ENCODE data around the gene DISC1. TPM values are rescaled to one million over a fixed set of nuclear protein-coding genes. Genes with fewer than 3 reads are reported as not detected.

Gene DISC1
- total and polyA plus RNA-seq, 2 donors (not counting 1 experiment from before 2014, with no cell fraction given) = 2.0 to 4.3 TPM

DNA sequence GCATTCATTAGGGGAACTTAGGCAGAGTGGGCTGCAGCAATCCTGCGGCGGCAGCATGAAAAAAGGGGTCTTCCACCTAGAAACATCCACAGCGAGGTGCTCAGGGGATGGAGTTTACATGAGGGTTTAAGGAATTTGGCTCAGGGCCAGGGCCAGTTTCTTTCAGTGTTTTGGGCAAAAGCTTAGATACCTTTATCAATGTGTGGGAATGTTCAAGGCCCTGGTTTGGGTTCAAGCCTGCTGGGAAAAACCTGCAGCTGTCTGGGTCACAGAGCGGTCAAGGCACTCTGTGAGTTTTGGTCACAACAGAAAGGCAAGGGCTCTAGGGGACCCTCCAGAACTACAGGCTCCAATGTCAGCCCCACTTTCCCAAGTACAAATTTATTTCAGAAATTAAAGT, 230.3 kb downstream of the DISC1 start:
- Histone ChIP-seq H2AFZ (ENCODE audit: low read length) (no peak overlapping the region), H3K4me1 (ENCODE audit: control insufficient read depth, extremely low read depth, insufficient read depth, low read length) (no peaks in the 10 kb centered on the region), H3K27me3 (ENCODE audit: control insufficient read depth, insufficient read depth, low read length) (no peaks in the 10 kb centered on the region), H3K27ac (ENCODE audit: insufficient read depth, low read length) (no peak overlapping the region), H3K9ac (ENCODE audit: insufficient read depth, low read length) (no peak overlapping the region), H3K9me3 (ENCODE audit: control insufficient read depth, insufficient read depth, low read depth, low read length) (no peaks in the 10 kb centered on the region), H3K79me2 (ENCODE audit: control insufficient read depth, insufficient read depth, low read length) (no peaks in the 10 kb centered on the region), H3K4me2 (ENCODE audit: extremely low read depth, insufficient read depth, low read length) (no peak overlapping the region), H3K36me3 (ENCODE audit: control insufficient read depth, insufficient read depth, low read length) (no peaks in the 10 kb centered on the region), H4K20me1 (ENCODE audit: control insufficient read depth, extremely low read depth, insufficient read depth, low read length) (no peaks in the 10 kb centered on the region), H3K4me3 (replicated peaks in 1 of 4; ENCODE audit: control extremely low read depth in 1 of 4, insufficient read depth in 1 of 4, low read depth in 3 of 4, low read length in 4 of 4) (no peak overlapping the region)
- no peak for DNase-seq (ENCODE audit: low read depth in 2 of 2)
- TF ChIP-seq EZH2 (IDR thresholded peaks at IDR 0.05; ENCODE audit: low read length, missing control alignments) = no peak
- TF ChIP-seq, protein P1, sequence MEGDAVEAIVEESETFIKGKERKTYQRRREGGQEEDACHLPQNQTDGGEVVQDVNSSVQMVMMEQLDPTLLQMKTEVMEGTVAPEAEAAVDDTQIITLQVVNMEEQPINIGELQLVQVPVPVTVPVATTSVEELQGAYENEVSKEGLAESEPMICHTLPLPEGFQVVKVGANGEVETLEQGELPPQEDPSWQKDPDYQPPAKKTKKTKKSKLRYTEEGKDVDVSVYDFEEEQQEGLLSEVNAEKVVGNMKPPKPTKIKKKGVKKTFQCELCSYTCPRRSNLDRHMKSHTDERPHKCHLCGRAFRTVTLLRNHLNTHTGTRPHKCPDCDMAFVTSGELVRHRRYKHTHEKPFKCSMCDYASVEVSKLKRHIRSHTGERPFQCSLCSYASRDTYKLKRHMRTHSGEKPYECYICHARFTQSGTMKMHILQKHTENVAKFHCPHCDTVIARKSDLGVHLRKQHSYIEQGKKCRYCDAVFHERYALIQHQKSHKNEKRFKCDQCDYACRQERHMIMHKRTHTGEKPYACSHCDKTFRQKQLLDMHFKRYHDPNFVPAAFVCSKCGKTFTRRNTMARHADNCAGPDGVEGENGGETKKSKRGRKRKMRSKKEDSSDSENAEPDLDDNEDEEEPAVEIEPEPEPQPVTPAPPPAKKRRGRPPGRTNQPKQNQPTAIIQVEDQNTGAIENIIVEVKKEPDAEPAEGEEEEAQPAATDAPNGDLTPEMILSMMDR (conservative IDR thresholded peaks at IDR 0.05 in 1 of 2, IDR thresholded peaks at IDR 0.05 in 1 of 2; ENCODE audit: low read depth in 1 of 2, low read length in 2 of 2) = no peak

- Histone ChIP-seq H3K4me2 (ENCODE audit: extremely low read depth, insufficient read depth, low read length) (no peak overlapping the region), H3K4me1 (ENCODE audit: control insufficient read depth, extremely low read depth, insufficient read depth, low read length) (no peaks in the 10 kb centered on the region), H3K27me3 (ENCODE audit: control insufficient read depth, insufficient read depth, low read length) (no peaks in the 10 kb centered on the region), H4K20me1 (ENCODE audit: control insufficient read depth, extremely low read depth, insufficient read depth, low read length) (no peaks in the 10 kb centered on the region), H3K36me3 (ENCODE audit: control insufficient read depth, insufficient read depth, low read length) (no peaks in the 10 kb centered on the region), H3K4me3 (replicated peaks in 1 of 4; ENCODE audit: control extremely low read depth in 1 of 4, insufficient read depth in 1 of 4, low read depth in 3 of 4, low read length in 4 of 4) (no peak overlapping the region), H3K27ac (ENCODE audit: insufficient read depth, low read length) (no peak overlapping the region), H3K9me3 (ENCODE audit: control insufficient read depth, insufficient read depth, low read depth, low read length) (no peaks in the 10 kb centered on the region), H3K79me2 (ENCODE audit: control insufficient read depth, insufficient read depth, low read length) (no peaks in the 10 kb centered on the region), H3K9ac (ENCODE audit: insufficient read depth, low read length) (no peak overlapping the region), H2AFZ (ENCODE audit: low read length) (no peak overlapping the region)
- DNase-seq (ENCODE audit: low read depth in 2 of 2) = no peak
- TF ChIP-seq, protein P1 (conservative IDR thresholded peaks at IDR 0.05 in 1 of 2, IDR thresholded peaks at IDR 0.05 in 1 of 2; ENCODE audit: low read depth in 1 of 2, low read length in 2 of 2) = no peak
- no peak for TF ChIP-seq EZH2 (IDR thresholded peaks at IDR 0.05; ENCODE audit: low read length, missing control alignments)
These were observed 231.1 kb downstream of the DISC1 start for GRCh38 chr1:231857609-231858135.

DNA sequence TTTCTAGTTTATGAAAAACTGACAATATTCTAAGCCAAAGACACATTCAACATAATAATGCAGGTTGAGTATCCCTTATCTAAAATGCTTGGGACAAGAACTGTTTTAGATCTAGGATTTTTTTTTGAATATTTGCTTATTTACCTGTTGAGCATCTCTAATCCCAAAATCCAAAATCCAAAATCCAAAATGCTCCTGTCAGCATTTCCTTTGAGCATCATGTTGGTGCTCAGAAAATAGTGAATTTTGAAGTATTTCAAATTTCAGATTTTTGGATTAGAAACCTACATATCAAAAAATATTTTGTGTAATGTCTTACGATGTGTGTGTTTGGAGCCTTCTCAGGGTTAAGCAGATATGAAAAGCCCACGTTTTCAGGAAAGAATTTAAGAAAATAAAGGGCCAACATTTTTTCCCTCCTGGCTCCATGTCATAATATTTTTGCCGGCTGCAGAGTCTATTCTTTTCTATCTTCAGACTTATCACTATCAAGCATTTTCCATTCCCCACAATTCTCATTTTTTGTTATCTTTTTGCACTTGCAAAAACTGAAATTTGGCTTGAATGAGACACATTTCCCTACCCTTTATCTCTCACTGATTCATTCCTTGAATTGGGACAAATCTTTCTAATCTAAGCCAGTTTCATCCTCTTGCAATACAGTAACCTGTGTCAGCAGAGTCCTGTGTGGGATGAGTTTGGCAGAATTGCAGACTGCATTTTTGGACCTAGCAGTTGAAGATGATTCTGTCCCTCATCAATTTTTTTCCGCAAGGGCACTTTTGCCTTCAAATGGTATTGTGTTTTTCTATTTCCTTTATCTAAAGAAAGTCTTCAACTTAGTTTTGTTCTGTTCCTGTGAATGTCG, 233.9 kb downstream of the DISC1 start:
- no peaks in the 10 kb centered on the region for H4K20me1 ChIP-seq (ENCODE audit: control insufficient read depth, extremely low read depth, insufficient read depth, low read length)
- H3K4me3 ChIP-seq (replicated peaks in 1 of 4; ENCODE audit: control extremely low read depth in 1 of 4, insufficient read depth in 1 of 4, low read depth in 3 of 4, low read length in 4 of 4) = no peak overlapping the region
- DNase-seq (ENCODE audit: low read depth in 2 of 2) = peak in 1 of 2 donors; percentile 51
- H3K27ac ChIP-seq (ENCODE audit: insufficient read depth, low read length) = no peak overlapping the region
- TF ChIP-seq EZH2 (IDR thresholded peaks at IDR 0.05; ENCODE audit: low read length, missing control alignments) = no peak
- TF ChIP-seq, protein P1 (conservative IDR thresholded peaks at IDR 0.05 in 1 of 2, IDR thresholded peaks at IDR 0.05 in 1 of 2; ENCODE audit: low read depth in 1 of 2, low read length in 2 of 2) = no peak
- H3K79me2 ChIP-seq (ENCODE audit: control insufficient read depth, insufficient read depth, low read length) = no peaks in the 10 kb centered on the region
- no peaks in the 10 kb centered on the region for H3K36me3 ChIP-seq (ENCODE audit: control insufficient read depth, insufficient read depth, low read length)
- no peaks in the 10 kb centered on the region for H3K27me3 ChIP-seq (ENCODE audit: control insufficient read depth, insufficient read depth, low read length)
- H2AFZ ChIP-seq (ENCODE audit: low read length) = no peak overlapping the region
- no peak overlapping the region for H3K9ac ChIP-seq (ENCODE audit: insufficient read depth, low read length)
- no peaks in the 10 kb centered on the region for H3K9me3 ChIP-seq (ENCODE audit: control insufficient read depth, insufficient read depth, low read depth, low read length)
- no peak overlapping the region for H3K4me2 ChIP-seq (ENCODE audit: extremely low read depth, insufficient read depth, low read length)
- no peaks in the 10 kb centered on the region for H3K4me1 ChIP-seq (ENCODE audit: control insufficient read depth, extremely low read depth, insufficient read depth, low read length)

Data from fibroblast of lung (primary cell).